GM11168 (cell line): ENCODE results near the gene CLEC16A.

Experiments used
- in situ Hi-C: fragments of 300-500 bp; cut with MboI; formaldehyde crosslinking; loops from one replicate; pipeline ENCODE4 v1.12.0; 2022; ENCODE audit warnings: low sequenced_read_pairs; ENCODE audit not compliant: unreplicated experiment

The CLEC16A gene

GRCh38 chr16:11030990-11031510 is 86.7 kb downstream of the CLEC16A start:
- in situ Hi-C loops: no loop called here

- in situ Hi-C loops: no loop called here
These were observed 87.9 kb downstream of the CLEC16A start for GRCh38 chr16:11032000-11032921.

DNA sequence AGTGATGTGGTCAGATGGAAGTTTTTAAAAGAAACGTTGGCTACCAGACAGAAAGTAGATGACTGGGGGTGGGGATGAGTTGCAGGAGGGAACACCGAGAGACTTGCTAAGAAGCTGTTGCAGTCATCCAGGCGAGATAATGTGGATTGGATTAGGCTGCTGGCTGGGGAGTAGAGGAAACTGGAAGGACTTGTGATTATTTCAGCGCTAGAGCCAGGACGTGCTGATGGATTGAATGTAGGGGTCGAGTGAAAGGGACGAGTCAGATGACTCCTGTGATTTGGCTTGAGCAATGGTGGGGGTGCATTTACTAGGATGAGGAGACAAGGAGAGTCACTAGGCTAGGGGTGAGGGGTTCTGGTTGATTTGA is 88.5 kb downstream of the CLEC16A start:
- in situ Hi-C loops: no loop called here

- in situ Hi-C loops: no loop called here
These were observed 89.5 kb downstream of the CLEC16A start for GRCh38 chr16:11033629-11034420.

DNA sequence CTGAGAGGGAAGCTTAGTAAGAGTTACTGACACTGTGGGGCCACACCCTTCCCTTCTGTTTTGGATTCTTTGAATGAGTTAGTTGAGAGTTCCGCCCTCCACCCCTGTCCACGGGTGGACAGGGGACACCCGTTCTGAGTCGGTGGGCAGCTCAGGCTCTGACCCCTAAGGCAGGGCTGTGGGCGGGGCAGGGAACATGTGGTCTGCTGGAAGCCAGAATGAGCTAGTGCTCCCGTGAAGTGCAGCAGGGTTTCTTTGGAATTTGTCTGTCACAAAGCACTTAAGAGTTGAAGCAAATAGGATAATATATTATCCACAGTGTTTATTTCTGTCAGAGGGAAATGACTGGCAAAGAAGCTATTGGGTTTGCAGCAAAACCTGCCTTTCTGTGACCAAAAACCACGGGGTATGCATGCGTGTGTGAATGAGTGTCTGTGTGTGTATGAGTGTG is 90.1 kb downstream of the CLEC16A start:
- in situ Hi-C loops: no loop called here

GRCh38 chr16:11035096-11035495 is 90.7 kb downstream of the CLEC16A start:
- in situ Hi-C loops: no loop called here

DNA sequence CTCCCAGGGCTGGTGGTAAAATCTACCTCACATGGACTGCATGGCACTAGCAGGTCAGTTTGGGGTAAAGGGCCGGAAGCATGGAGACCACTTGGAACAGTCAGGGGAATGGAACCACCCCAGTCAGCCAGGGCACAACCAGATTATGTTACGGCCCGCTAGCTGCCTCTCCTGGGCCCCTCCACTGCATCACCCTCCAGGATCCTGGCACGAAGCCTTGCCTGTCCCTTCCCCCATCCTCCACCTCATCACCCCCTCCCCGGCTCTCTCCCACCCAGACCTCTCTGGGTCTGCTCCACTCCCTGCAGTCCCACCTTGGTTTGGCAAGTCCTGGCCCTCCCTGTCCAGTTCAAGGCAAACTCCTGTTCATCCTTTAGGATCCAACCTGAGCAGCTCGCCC is 91.7 kb downstream of the CLEC16A start:
- in situ Hi-C loops: no loop called here

- in situ Hi-C loops: no loop called here
These were observed 92.6 kb downstream of the CLEC16A start for GRCh38 chr16:11036868-11037410.

- in situ Hi-C loops: no loop called here
These were observed 93.9 kb downstream of the CLEC16A start for GRCh38 chr16:11038305-11038704.

- in situ Hi-C loops: no loop called here
These were observed 94.4 kb downstream of the CLEC16A start for GRCh38 chr16:11038777-11039176.

DNA sequence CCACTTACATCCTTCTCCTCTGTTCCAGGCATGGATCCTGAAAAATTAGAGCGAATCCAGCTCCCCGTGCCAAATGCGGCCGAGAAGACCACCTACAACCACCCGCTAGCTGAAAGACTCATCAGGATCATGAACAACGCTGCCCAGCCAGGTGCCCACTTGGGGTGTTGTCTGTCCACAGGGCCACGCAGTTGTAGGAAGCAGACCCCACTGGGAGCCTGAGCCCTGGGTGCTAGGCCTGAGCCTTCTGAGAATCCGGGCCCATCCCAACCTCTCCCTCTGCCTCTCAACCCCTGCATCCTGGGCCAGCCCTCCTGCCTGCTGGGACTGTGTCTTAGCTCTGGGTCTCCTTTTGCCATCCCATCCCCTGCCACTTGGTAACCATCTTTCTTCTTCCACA is 95.4 kb downstream of the CLEC16A start:
- in situ Hi-C loops: no loop called here

DNA sequence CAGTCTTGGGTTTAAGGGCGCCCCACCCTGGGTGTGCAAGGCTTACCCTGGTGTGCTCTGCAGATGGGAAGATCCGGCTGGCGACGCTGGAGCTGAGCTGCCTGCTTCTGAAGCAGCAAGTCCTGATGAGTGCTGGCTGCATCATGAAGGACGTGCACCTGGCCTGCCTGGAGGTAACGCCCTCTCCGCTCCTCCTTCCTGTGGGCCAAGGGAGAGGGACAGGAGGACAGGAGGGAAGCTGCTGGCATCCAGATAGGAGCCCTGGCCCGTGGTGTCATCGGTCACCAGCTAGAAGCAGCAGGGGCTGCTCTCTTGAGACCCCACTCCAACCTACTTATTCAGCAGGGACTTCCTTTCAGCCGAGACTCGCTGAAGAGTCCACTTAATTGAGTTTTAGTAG is 97.8 kb downstream of the CLEC16A start:
- in situ Hi-C loops: no loop called here

DNA sequence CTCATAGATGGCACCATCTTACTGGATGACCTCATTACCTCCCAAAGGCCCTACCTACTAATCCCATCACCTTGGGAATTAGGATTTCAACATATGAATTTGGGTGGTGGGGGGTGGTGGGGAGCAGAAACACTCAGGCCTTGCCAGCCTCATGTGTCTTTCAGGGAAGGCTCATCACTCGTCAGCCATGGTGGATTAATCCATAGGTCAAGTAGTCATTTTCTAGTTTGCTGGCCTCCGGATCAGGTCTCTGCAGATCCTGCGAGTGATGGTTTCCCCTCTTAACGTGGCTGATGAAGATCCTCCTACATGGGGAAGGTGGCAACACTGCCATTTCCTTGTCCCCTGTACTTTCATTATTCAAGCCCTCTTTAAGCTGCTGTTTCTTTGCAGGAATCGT is 101.1 kb downstream of the CLEC16A start:
- in situ Hi-C loops: no loop called here

- in situ Hi-C loops: no loop called here
These were observed 101.5 kb downstream of the CLEC16A start for GRCh38 chr16:11045846-11046245.

DNA sequence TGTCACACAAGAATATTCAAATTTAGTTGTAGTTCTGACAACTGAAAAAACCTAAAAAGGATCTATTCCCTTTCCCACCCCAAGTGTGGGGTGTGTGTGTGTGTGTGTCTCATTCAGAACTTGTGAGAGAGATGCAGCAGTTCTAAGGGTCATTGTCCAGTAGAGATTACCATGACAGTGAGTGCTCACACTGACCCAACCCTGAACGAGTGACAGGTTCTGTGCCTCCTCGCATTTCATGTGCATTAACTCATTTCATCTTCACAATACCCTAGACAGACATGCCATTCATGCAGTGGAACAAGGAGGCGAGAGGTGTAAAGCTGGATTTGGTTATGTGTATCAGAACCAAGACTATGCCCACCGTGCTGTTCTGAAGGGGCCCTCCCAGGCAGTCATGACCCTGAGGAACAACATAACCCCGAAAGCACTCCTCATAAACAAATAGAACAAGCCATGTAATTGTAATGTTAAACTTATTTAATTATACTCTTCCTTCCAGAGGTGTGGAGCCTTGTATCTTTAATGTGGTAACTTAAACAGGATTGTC is 102.1 kb downstream of the CLEC16A start:
- in situ Hi-C loops: no loop called here

GRCh38 chr16:11047057-11047456 is 102.7 kb downstream of the CLEC16A start:
- in situ Hi-C loops: no loop called here

- in situ Hi-C loops: no loop called here
These were observed 103.8 kb downstream of the CLEC16A start for GRCh38 chr16:11047939-11048800.

- in situ Hi-C loops: no loop called here
These were observed 105.2 kb downstream of the CLEC16A start for GRCh38 chr16:11049396-11050059.

DNA sequence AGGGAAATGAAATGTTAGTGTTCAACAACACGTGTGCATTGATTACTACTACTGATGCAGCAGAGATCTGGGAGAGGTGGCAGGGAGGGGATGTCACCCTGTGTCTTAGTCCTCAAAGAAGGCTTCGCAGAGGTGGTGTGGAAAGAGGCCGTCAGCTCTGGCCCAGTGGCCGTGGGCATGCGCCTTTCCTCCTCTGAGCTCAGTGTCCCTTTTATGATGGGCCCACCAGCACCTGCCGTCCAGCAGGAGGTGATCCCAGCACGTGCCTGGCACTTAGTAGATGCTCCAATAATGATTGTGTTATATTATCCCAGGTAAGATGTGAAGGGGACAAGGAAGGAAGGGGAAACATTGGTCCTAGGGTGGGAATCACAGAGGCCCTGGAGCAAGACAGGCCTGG is 106.2 kb downstream of the CLEC16A start:
- in situ Hi-C loops: no loop called here
